HG02610 (cell line): Measurements from ENCODE around the gene LHFPL5.

ENCODE experiments used
- ATAC-seq: cut with Tn5 transposase; IDR thresholded peaks from one replicate; pipeline ENCODE4 v1.9.1; 2021; ENCODE audit warnings: mild to moderate bottlenecking, moderate library complexity; ENCODE audit not compliant: unreplicated experiment

The LHFPL5 gene

GRCh38 chr6:35850208-35850607 lies 45.1 kb downstream of the LHFPL5 start:
- ATAC-seq: no peak

- ATAC-seq: no peak
Observed at GRCh38 chr6:35852994-35853393, 47.8 kb downstream of the LHFPL5 start.

- ATAC-seq: no peak
Observed at GRCh38 chr6:35856250-35856649, 51.1 kb downstream of the LHFPL5 start.

GRCh38 chr6:35857853-35858252 lies 52.7 kb downstream of the LHFPL5 start:
- no peak for ATAC-seq

- ATAC-seq: no peak
Observed at GRCh38 chr6:35859367-35859766, 54.2 kb downstream of the LHFPL5 start.
